Measurements from ENCODE around the gene OSBPL10.
"Not testable (repeated sequence)": the region's sequence is repeated elsewhere in the genome, so short reads cannot be mapped to it uniquely, and the experiment has no call there.

OSBPL10 gene

GRCh38 chr3:31695280-31696008 lies 285.6 kb downstream of the OSBPL10 start:
- H3K4me3 ChIP-seq (ENCODE audit: low read depth, low read length) = no peak overlapping the region
- TF ChIP-seq CTCF (IDR thresholded peaks at IDR 0.05; ENCODE audit: low read depth, low read length) = no peak

GRCh38 chr3:31693346-31693745 lies 287.7 kb downstream of the OSBPL10 start:
- H3K4me3 ChIP-seq (ENCODE audit: low read depth, low read length) = no peak overlapping the region
- no peak for TF ChIP-seq CTCF (IDR thresholded peaks at IDR 0.05; ENCODE audit: low read depth, low read length)

GRCh38 chr3:31692751-31693150 lies 288.3 kb downstream of the OSBPL10 start:
- no peak overlapping the region for H3K4me3 ChIP-seq (ENCODE audit: low read depth, low read length)
- no peak for TF ChIP-seq CTCF (IDR thresholded peaks at IDR 0.05; ENCODE audit: low read depth, low read length)

GRCh38 chr3:31690771-31691170 lies 290.3 kb downstream of the OSBPL10 start:
- H3K4me3 ChIP-seq (ENCODE audit: low read depth, low read length) = no peak overlapping the region
- no peak for TF ChIP-seq CTCF (IDR thresholded peaks at IDR 0.05; ENCODE audit: low read depth, low read length)

GRCh38 chr3:31689523-31689922 lies 291.5 kb downstream of the OSBPL10 start:
- not testable (repeated sequence) for H3K4me3 ChIP-seq (ENCODE audit: low read depth, low read length)

- no peak overlapping the region for H3K4me3 ChIP-seq (ENCODE audit: low read depth, low read length)
- no peak for TF ChIP-seq CTCF (IDR thresholded peaks at IDR 0.05; ENCODE audit: low read depth, low read length)
Observed at GRCh38 chr3:31688984-31689383, 292.1 kb downstream of the OSBPL10 start.

- TF ChIP-seq CTCF (IDR thresholded peaks at IDR 0.05; ENCODE audit: low read depth, low read length) = no peak
- H3K4me3 ChIP-seq (ENCODE audit: low read depth, low read length) = no peak overlapping the region
Observed at GRCh38 chr3:31687020-31687802, 293.9 kb downstream of the OSBPL10 start.
